Liver (tissue), 3 donors: ENCODE measurements around the gene TUBGCP4.

ENCODE experiments used
- CTCF ChIP-seq: fragments of 150-350 bp; IDR thresholded peaks from 2 replicates; pipeline ENCODE4 v1.5.1; 2017; ENCODE audit warnings: improper control_type of control experiment, low read depth, low read length; ENCODE audit not compliant: missing input control
- EGR1 ChIP-seq, 2 donors: IDR thresholded peaks; 2 replicates each; pipeline ENCODE4 v1.6.1; 2016 to 2018; ENCODE audit warnings: antibody characterized with exemption in 2 of 2, low read depth in 2 of 2
- GABPA ChIP-seq, 2 donors: IDR thresholded peaks in 1 of 2; conservative IDR thresholded peaks in 1 of 2; 2 replicates each; pipeline ENCODE4 v1.6.1; 2016; ENCODE audit warnings: antibody characterized with exemption in 2 of 2, mild to moderate bottlenecking in 1 of 2, moderate library complexity in 1 of 2
- JUND ChIP-seq, 2 donors: IDR thresholded peaks; 2 replicates each; pipeline ENCODE4 v1.6.1; 2016; ENCODE audit warnings: antibody characterized with exemption in 2 of 2
- MAX ChIP-seq: IDR thresholded peaks from 2 replicates; pipeline ENCODE4 v1.6.1; 2016; ENCODE audit warnings: antibody characterized with exemption
- NR2F2 ChIP-seq: IDR thresholded peaks from 2 replicates; pipeline ENCODE4 v1.6.1; 2016; ENCODE audit warnings: antibody characterized with exemption
- RAD21 ChIP-seq, 2 donors: IDR thresholded peaks; 2 replicates each; pipeline ENCODE4 v1.6.1; 2016; ENCODE audit warnings: antibody characterized with exemption in 2 of 2, mild to moderate bottlenecking in 2 of 2
- SP1 ChIP-seq: IDR thresholded peaks from 2 replicates; pipeline ENCODE4 v1.6.1; 2018; ENCODE audit warnings: antibody characterized with exemption, mild to moderate bottlenecking
- TAF1 ChIP-seq: conservative IDR thresholded peaks from 2 replicates; pipeline ENCODE4 v1.6.1; 2016; ENCODE audit warnings: antibody characterized with exemption, mild to moderate bottlenecking
- YY1 ChIP-seq: IDR thresholded peaks from 2 replicates; pipeline ENCODE4 v1.6.1; 2016; ENCODE audit warnings: antibody characterized with exemption, mild to moderate bottlenecking
- ZBTB33 ChIP-seq: IDR thresholded peaks from 2 replicates; pipeline ENCODE4 v1.6.1; 2016; ENCODE audit warnings: antibody characterized with exemption
- donor health status: healthy.
- donor health status: healthy.

- TF ChIP-seq CTCF (no peak), JUND (IDR thresholded peaks at IDR 0.05) (no peak), SP1 (no peak), GABPA (IDR thresholded peaks at IDR 0.05 in 1 of 2, conservative IDR thresholded peaks at IDR 0.05 in 1 of 2) (no peak), ZBTB33 (no peak), RAD21 (IDR thresholded peaks at IDR 0.05) (no peak), NR2F2 (no peak), YY1 (no peak), EGR1 (IDR thresholded peaks at IDR 0.05; ENCODE audit: low read depth in 2 of 2) (no peak), MAX (no peak), TAF1 (no peak)
These were observed 45.7 kb upstream of the TUBGCP4 start for GRCh38 chr15:43325039-43325684.
